SK-N-SH (cell line): ENCODE measurements around the gene CES5A. TPM values are rescaled to one million over a fixed set of nuclear protein-coding genes. Genes with fewer than 3 reads are reported as not detected.

Source experiments
- CTCF ChIA-PET: fragments of 300-600, 350-600 bp; formaldehyde crosslinking; extraction: SDS; loops from one replicate; lab custom pipeline; 2021; lab: Yijun Ruan, JAX
- POLR2A ChIA-PET: fragments of 350-600 bp; sonication (Branson Sonifier 250); formaldehyde crosslinking; extraction: SDS; loops from one replicate; lab custom pipeline; 2020; ENCODE audit warnings: antibody characterized with exemption, inconsistent platforms; lab: Yijun Ruan, JAX
- DNase-seq: peaks from one replicate; pipeline ENCODE4 v3.0.0; 2012
- H2AFZ ChIP-seq: fragments of 200-600 bp; sonication (generic); 2 replicates; pipeline ENCODE4 v1.8.1; 2016; ENCODE audit warnings: antibody characterized with exemption, mild to moderate bottlenecking, low read depth
- H3F3A ChIP-seq: fragments of 200-600 bp; sonication (generic); replicated peaks from 2 replicates; pipeline ENCODE3; 2016; ENCODE audit warnings: antibody characterized with exemption, mild to moderate bottlenecking; ENCODE audit not compliant: insufficient read depth
- H3K27ac ChIP-seq, 2 experiments: fragments of 200-500 bp in 1 of 2; fragments of 200-600 bp in 1 of 2; sonication (Bioruptor generic) in 1 of 2; sonication (generic), shearing (Covaris generic) in 1 of 2; 2 replicates each; pipeline versions ENCODE4 v1.5.1 to v1.6.1; 2014 to 2016; ENCODE audit warnings: low read depth in 2 of 2, inconsistent platforms in 1 of 2, low read length in 1 of 2, mild to moderate bottlenecking in 1 of 2, mixed read lengths in 1 of 2
- H3K27me3 ChIP-seq: fragments of 200-600 bp; sonication (generic), shearing (Covaris generic); 2 replicates; pipeline ENCODE4 v1.6.1; 2016; ENCODE audit warnings: mixed run types; ENCODE audit not compliant: insufficient read depth
- H3K36me3 ChIP-seq, 2 experiments: fragments of 200-500 bp in 1 of 2; fragments of 200-600 bp in 1 of 2; sonication (Bioruptor generic) in 1 of 2; sonication (generic) in 1 of 2; replicated peaks in 1 of 2; 2 replicates each; pipeline versions ENCODE3 to v1.5.1; 2014 to 2016; ENCODE audit warnings: low read length in 1 of 2, mild to moderate bottlenecking in 1 of 2; ENCODE audit not compliant: insufficient read depth in 2 of 2, control insufficient read depth in 1 of 2
- H3K4me1 ChIP-seq, 2 experiments: fragments of 200-500 bp in 1 of 2; fragments of 200-600 bp in 1 of 2; sonication (Bioruptor generic) in 1 of 2; sonication (generic), shearing (Covaris generic) in 1 of 2; 2 replicates each; pipeline versions ENCODE4 v1.5.1 to v1.6.1; 2014 to 2016; ENCODE audit warnings: low read depth in 1 of 2, low read length in 1 of 2, mixed run types in 1 of 2; ENCODE audit not compliant: insufficient read depth in 2 of 2, control insufficient read depth in 1 of 2
- H3K4me2 ChIP-seq: fragments of 200-600 bp; sonication (generic), shearing (Covaris generic); 2 replicates; pipeline ENCODE4 v1.6.1; 2017; ENCODE audit warnings: mixed run types
- H3K4me3 ChIP-seq, 2 experiments: fragments of 200-500 bp in 1 of 2; fragments of 200-600 bp in 1 of 2; sonication (Bioruptor generic) in 1 of 2; sonication (generic), shearing (Covaris generic) in 1 of 2; 2 replicates each; pipeline versions ENCODE4 v1.5.1 to v1.8.1; 2014 to 2016; ENCODE audit warnings: low read depth in 2 of 2, inconsistent platforms in 1 of 2, low read length in 1 of 2, mild to moderate bottlenecking in 1 of 2, mixed read lengths in 1 of 2, moderate library complexity in 1 of 2
- H3K79me2 ChIP-seq: fragments of 200-600 bp; sonication (generic); 2 replicates; pipeline ENCODE4 v1.8.1; 2017; ENCODE audit warnings: mild to moderate bottlenecking; ENCODE audit not compliant: insufficient read depth
- H3K9ac ChIP-seq: fragments of 200-600 bp; sonication (generic); 2 replicates; pipeline ENCODE4 v1.6.1; 2017; ENCODE audit warnings: mixed run types
- H3K9me2 ChIP-seq: fragments of 200-600 bp; sonication (generic); 2 replicates; pipeline ENCODE4 v1.6.1; 2017; ENCODE audit warnings: mixed run types
- H3K9me3 ChIP-seq: fragments of 200-600 bp; sonication (generic); 2 replicates; pipeline ENCODE4 v1.6.1; 2017; ENCODE audit warnings: mixed run types, mild to moderate bottlenecking, moderate library complexity
- H4K20me1 ChIP-seq: fragments of 200-600 bp; sonication (generic); 2 replicates; pipeline ENCODE4 v1.6.1; 2017; ENCODE audit warnings: mild to moderate bottlenecking, mixed run types; ENCODE audit not compliant: insufficient read depth
- FOSL2 ChIP-seq: IDR thresholded peaks from 2 replicates; pipeline ENCODE4 v1.4.0; 2012; ENCODE audit warnings: low read depth, mild to moderate bottlenecking, moderate library complexity, borderline replicate concordance
- FOXM1 ChIP-seq: IDR thresholded peaks from 2 replicates; pipeline ENCODE4 v1.4.0; 2012; ENCODE audit warnings: low read depth, mild to moderate bottlenecking
- IRF3 ChIP-seq: fragments of 150-350 bp; IDR thresholded peaks from 2 replicates; pipeline ENCODE4 v1.6.1; 2016; ENCODE audit warnings: mild to moderate bottlenecking, low read depth, low read length
- JUND ChIP-seq: IDR thresholded peaks from 2 replicates; pipeline ENCODE4 v1.4.0; 2012
- MAX ChIP-seq: IDR thresholded peaks from 2 replicates; pipeline ENCODE4 v1.4.0; 2012; ENCODE audit warnings: low read depth
- MXI1 ChIP-seq: IDR thresholded peaks from 2 replicates; pipeline ENCODE4 v1.6.1; 2012; ENCODE audit warnings: mild to moderate bottlenecking, low read depth, low read length, improper control_type of control experiment
- NFIC ChIP-seq: IDR thresholded peaks from 2 replicates; pipeline ENCODE4 v1.4.0; 2012; ENCODE audit warnings: borderline replicate concordance
- POLR2AphosphoS5 ChIP-seq: IDR thresholded peaks from 2 replicates; pipeline ENCODE4 v1.6.1; 2012; ENCODE audit warnings: low read depth, low read length
- RAD21 ChIP-seq: IDR thresholded peaks from 2 replicates; pipeline ENCODE4 v1.6.1; 2012; ENCODE audit warnings: mild to moderate bottlenecking, low read length
- RXRA ChIP-seq: IDR thresholded peaks from 2 replicates; pipeline ENCODE4 v1.4.0; 2012; ENCODE audit warnings: low read depth, mild to moderate bottlenecking, borderline replicate concordance
- TAF1 ChIP-seq: IDR thresholded peaks from 2 replicates; pipeline ENCODE4 v1.6.1; 2012; ENCODE audit warnings: low read depth, mild to moderate bottlenecking, low read length, moderate library complexity, borderline replicate concordance
- TCF12 ChIP-seq: IDR thresholded peaks from 2 replicates; pipeline ENCODE4 v1.4.0; 2012
- TEAD4 ChIP-seq: IDR thresholded peaks from 2 replicates; pipeline ENCODE4 v1.4.0; 2012; ENCODE audit warnings: mild to moderate bottlenecking, borderline replicate concordance; ENCODE audit not compliant: insufficient read depth
- ZBTB33 ChIP-seq: IDR thresholded peaks from 2 replicates; pipeline ENCODE4 v1.4.0; 2012; ENCODE audit warnings: low read depth, borderline replicate concordance
- WGBS: methylation state at CpG from one replicate; pipeline ENCODE4 v1.1.6; 2017; ENCODE audit warnings: low lambda C conversion rate; 5-methylcytosine and 5-hydroxymethylcytosine counted together
- polyA plus RNA-seq, 3 experiments: library from polyadenylated mRNA; depleted of rRNA; stranded (reverse); fragments of >200 nt; gene quantifications; 2 replicates each; pipeline ENCODE4 v1.2.3, GENCODE V29; 2012

The CES5A gene
- polyA plus RNA-seq, 1 of the 3 experiments (the other 2 are of a cell fraction), result not detected

- Histone ChIP-seq H3K4me1 (peaks cover 0 to 7% of the 10 kb centered on the region in 2 experiments; a peak in 1 of 4 replicates), H3K36me3 (no peaks in the 10 kb centered on the region), H3K27me3 (no peaks in the 10 kb centered on the region), H4K20me1 (no peaks in the 10 kb centered on the region), H3K4me2 (no peak overlapping the region), H3K79me2 (no peaks in the 10 kb centered on the region), H3K9me3 (no peaks in the 10 kb centered on the region), H3K4me3 (no peak overlapping the region), H3K27ac (no peak overlapping the region), H2AFZ (no peak overlapping the region), H3K9me2 (no peaks in the 10 kb centered on the region), H3K9ac (no peak overlapping the region), H3F3A (no peaks in the 10 kb centered on the region)
- ChIA-PET CTCF (no interaction called here), POLR2A (no interaction called here)
- no peak for DNase-seq
- 5% methylated on average over 4 of the region's 4 CpGs for WGBS
- TF ChIP-seq TCF12 (no peak), TEAD4 (no peak), ZBTB33 (no peak), NFIC (no peak), MXI1 (no peak), RAD21 (no peak), RXRA (no peak), POLR2AphosphoS5 (no peak), IRF3 (no peak)
These were observed 33.5 kb upstream of the CES5A start for GRCh38 chr16:55908641-55909040.

- CTCF ChIA-PET, result interaction anchor here (0.6 to 1.7 kb wide), 2 partner anchors 385 to 449 kb away, joined by 3 to 5 read pairs; no protein-coding TSS in a partner anchor
These were observed 32.5 kb upstream of the CES5A start for GRCh38 chr16:55907661-55908060.

More at GRCh38 chr16:55907661-55908060, 32.5 kb upstream of the CES5A start:
- no peak overlapping the region for H3K4me2 ChIP-seq
- H2AFZ ChIP-seq, result no peak overlapping the region
- H4K20me1 ChIP-seq, result no peaks in the 10 kb centered on the region
- WGBS, result 40% methylated on average over 1 of the region's 3 CpGs
- peaks cover 0 to 4% of the 10 kb centered on the region in 2 experiments; a peak in 1 of 4 replicates for H3K4me1 ChIP-seq
- no peaks in the 10 kb centered on the region for H3K79me2 ChIP-seq
- POLR2A ChIA-PET, result no interaction called here
- no peaks in the 10 kb centered on the region for H3F3A ChIP-seq
- H3K27ac ChIP-seq, result no peak overlapping the region
- no peaks in the 10 kb centered on the region for H3K9me3 ChIP-seq
- no peak overlapping the region for H3K9ac ChIP-seq
- no peak overlapping the region for H3K4me3 ChIP-seq
- H3K36me3 ChIP-seq, result no peaks in the 10 kb centered on the region
- TF ChIP-seq TEAD4 (no peak), ZBTB33 (no peak), FOXM1 (no peak), FOSL2 (no peak), JUND (no peak), TAF1 (no peak), MAX (no peak)
- DNase-seq, result no peak
- H3K27me3 ChIP-seq, result no peaks in the 10 kb centered on the region
- no peaks in the 10 kb centered on the region for H3K9me2 ChIP-seq
